GM23338 (cell line): ENCODE data around the gene PGF. TPM values are rescaled to one million over a fixed set of nuclear protein-coding genes. Genes with fewer than 3 reads are reported as not detected.
"Not testable (repeated sequence)": the region's sequence is repeated elsewhere in the genome, so short reads cannot be mapped to it uniquely, and the experiment has no call there.

Source experiments
- ATAC-seq: fragments of 200-7000 bp; cut with Tn5 transposase; 3 replicates; pipeline ENCODE4 v1.9.1; 2020
- DNase-seq: peaks from one replicate; pipeline ENCODE4 v3.0.0-alpha.2; 2015; ENCODE audit warnings: low spot score
- H2AFZ ChIP-seq: fragments of 200-600 bp; sonication (generic); 2 replicates; pipeline ENCODE4 v1.8.0; 2016; ENCODE audit warnings: antibody characterized with exemption, mild to moderate bottlenecking, moderate library complexity
- H3F3A ChIP-seq: fragments of 200-600 bp; sonication (generic); replicated peaks from 2 replicates; pipeline ENCODE4 v1.8.0; 2017; ENCODE audit warnings: antibody characterized with exemption, mixed run types, low read depth
- H3K27ac ChIP-seq: fragments of 200-600 bp; sonication (generic); 2 replicates; pipeline ENCODE4 v1.6.1; 2016; ENCODE audit warnings: low read depth
- H3K27me3 ChIP-seq: fragments of 200-600 bp; sonication (generic); 2 replicates; pipeline ENCODE4 v1.8.0; 2016; ENCODE audit warnings: mild to moderate bottlenecking, mixed run types, moderate library complexity; ENCODE audit not compliant: insufficient read depth
- H3K36me3 ChIP-seq: fragments of 200-600 bp; sonication (generic); 2 replicates; pipeline ENCODE4 v1.8.0; 2016; ENCODE audit warnings: mild to moderate bottlenecking; ENCODE audit not compliant: insufficient read depth
- H3K4me1 ChIP-seq: fragments of 200-600 bp; sonication (generic); 2 replicates; pipeline ENCODE4 v1.8.0; 2016; ENCODE audit warnings: mild to moderate bottlenecking, moderate library complexity; ENCODE audit not compliant: insufficient read depth
- H3K4me2 ChIP-seq: fragments of 200-600 bp; sonication (generic); 2 replicates; pipeline ENCODE4 v1.7.1; 2017; ENCODE audit warnings: mixed run types
- H3K4me3 ChIP-seq: fragments of 200-600 bp; sonication (generic); 2 replicates; pipeline ENCODE4 v1.6.1; 2016; ENCODE audit warnings: mixed run types
- H3K79me2 ChIP-seq: fragments of 200-600 bp; sonication (generic); replicated peaks from 2 replicates; pipeline ENCODE4 v1.8.0; 2017; ENCODE audit warnings: mild to moderate bottlenecking; ENCODE audit not compliant: insufficient read depth
- H3K9me2 ChIP-seq: fragments of 200-600 bp; sonication (generic); 2 replicates; pipeline ENCODE4 v1.8.0; 2017; ENCODE audit not compliant: insufficient read depth
- H4K20me1 ChIP-seq: fragments of 200-600 bp; sonication (generic); replicated peaks from 2 replicates; pipeline ENCODE4 v1.8.0; 2017; ENCODE audit warnings: mild to moderate bottlenecking; ENCODE audit not compliant: insufficient read depth
- H3K27ac Mint-ChIP-seq: 2 replicates; pipeline ENCODE4 v1.8.0; 2020; ENCODE audit warnings: inconsistent platforms, mild to moderate bottlenecking, moderate library complexity, mixed read lengths
- H3K27me3 Mint-ChIP-seq: 3 replicates; pipeline ENCODE4 v1.8.0; 2022; ENCODE audit warnings: low read depth, mild to moderate bottlenecking, moderate library complexity, mixed read lengths, inconsistent platforms; ENCODE audit not compliant: insufficient read depth, poor library complexity
- H3K36me3 Mint-ChIP-seq: 3 replicates; pipeline ENCODE4 v1.8.0; 2021; ENCODE audit warnings: low read depth, mild to moderate bottlenecking, inconsistent platforms, moderate library complexity, mixed read lengths
- H3K4me1 Mint-ChIP-seq: 3 replicates; pipeline ENCODE4 v1.8.0; 2020; ENCODE audit warnings: mild to moderate bottlenecking, inconsistent platforms, mixed read lengths
- H3K4me3 Mint-ChIP-seq: 3 replicates; pipeline ENCODE4 v1.8.0; 2021; ENCODE audit warnings: moderate library complexity, mild to moderate bottlenecking, inconsistent platforms, mixed read lengths
- H3K9me3 Mint-ChIP-seq: 3 replicates; pipeline ENCODE4 v1.8.0; 2020; ENCODE audit warnings: moderate library complexity, mild to moderate bottlenecking, inconsistent platforms, mixed read lengths
- ETS1 ChIP-seq: IDR thresholded peaks from 2 replicates; pipeline ENCODE4 v1.6.1; 2016; ENCODE audit warnings: antibody characterized with exemption
- NANOG ChIP-seq: IDR thresholded peaks from 2 replicates; pipeline ENCODE4 v1.6.1; 2016; ENCODE audit warnings: antibody characterized with exemption, borderline replicate concordance
- POLR2AphosphoS5 ChIP-seq: IDR thresholded peaks from 2 replicates; pipeline ENCODE4 v1.6.1; 2016; ENCODE audit warnings: antibody characterized with exemption, low read depth
- ZNF462 ChIP-seq: fragments of 250-450 bp; sonication (Bioruptor Pico); IDR thresholded peaks from 2 replicates; pipeline ENCODE4 v1.5.0; 2020; ENCODE audit warnings: mild to moderate bottlenecking, moderate library complexity
- polyA plus RNA-seq: library from polyadenylated mRNA; unstranded; fragments of >200 nt; fragmentation: Nextera tagmentation; extraction: Ambion mirVana; gene quantifications from 2 replicates; pipeline ENCODE4 v1.2.1, GENCODE V29; 2016
- total RNA-seq: library from RNA; depleted of rRNA; stranded (reverse); fragments of >200 nt; shearing (Covaris generic); gene quantifications from 2 replicates; pipeline ENCODE4 v1.2.3, GENCODE V29; 2014

The PGF gene
- total and polyA plus RNA-seq, 2 experiments from 2014 or later, result 2.9 to 6.3 TPM

GRCh38 chr14:74934041-74934440 is 21.4 kb downstream of the PGF start (continued):
- no peak for TF ChIP-seq ZNF462 (CRISPR knock-in tag)
- TF ChIP-seq NANOG, result no peak
- TF ChIP-seq ETS1, result no peak
- TF ChIP-seq POLR2AphosphoS5, result no peak

- ATAC-seq, result not testable (repeated sequence)
Observed at GRCh38 chr14:74932936-74933335, 22.5 kb downstream of the PGF start.

More at GRCh38 chr14:74932936-74933335, 22.5 kb downstream of the PGF start:
- not testable (repeated sequence) for H3K9me3 Mint-ChIP-seq, H3K36me3 Mint-ChIP-seq, H3K4me1 ChIP-seq, H4K20me1 ChIP-seq, H3K27me3 ChIP-seq, H3K4me3 Mint-ChIP-seq, H3K27ac ChIP-seq, H3K4me3 ChIP-seq, H3K79me2 ChIP-seq, DNase-seq, H3K27me3 Mint-ChIP-seq, H3K4me2 ChIP-seq, H3K27ac Mint-ChIP-seq, H3K9me2 ChIP-seq, H2AFZ ChIP-seq, H3F3A ChIP-seq, H3K36me3 ChIP-seq, H3K4me1 Mint-ChIP-seq
